ENCODE measurements around the gene TSC22D2.

Gene TSC22D2

DNA sequence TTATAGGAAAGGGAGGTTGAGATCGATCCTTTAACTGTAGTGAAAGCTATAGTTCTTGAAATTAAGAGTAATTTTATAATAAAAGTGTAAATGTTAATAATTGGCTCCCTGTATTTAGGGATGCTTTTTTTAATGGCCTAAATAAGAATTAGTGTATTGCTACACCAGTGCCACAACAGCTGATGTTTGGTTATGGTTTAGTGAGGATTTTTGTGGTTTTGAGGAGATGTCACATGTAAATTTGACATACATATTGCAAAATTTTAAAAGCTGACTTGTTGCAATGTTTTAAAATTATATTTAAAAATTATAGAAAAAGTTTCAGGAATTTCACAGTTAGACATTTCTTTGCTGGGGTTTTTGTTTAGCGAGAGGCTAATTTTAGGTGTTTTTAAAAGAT lies 3.9 kb downstream of the TSC22D2 start:
- Mint-ChIP-seq H3K27me3 (ENCODE audit: low read depth, poor library complexity) (peaks cover 5% of the 10 kb centered on the region), H3K27ac (no peak overlapping the region), H3K9me3 (no peaks in the 10 kb centered on the region), H3K36me3 (ENCODE audit: low read depth) (peaks cover 26% of the 10 kb centered on the region), H3K4me1 (peaks cover 61% of the 10 kb centered on the region), H3K4me3 (peak overlapping the region; percentile 91)
- DNase-seq, result no peak
- TF ChIP-seq, protein P1, sequence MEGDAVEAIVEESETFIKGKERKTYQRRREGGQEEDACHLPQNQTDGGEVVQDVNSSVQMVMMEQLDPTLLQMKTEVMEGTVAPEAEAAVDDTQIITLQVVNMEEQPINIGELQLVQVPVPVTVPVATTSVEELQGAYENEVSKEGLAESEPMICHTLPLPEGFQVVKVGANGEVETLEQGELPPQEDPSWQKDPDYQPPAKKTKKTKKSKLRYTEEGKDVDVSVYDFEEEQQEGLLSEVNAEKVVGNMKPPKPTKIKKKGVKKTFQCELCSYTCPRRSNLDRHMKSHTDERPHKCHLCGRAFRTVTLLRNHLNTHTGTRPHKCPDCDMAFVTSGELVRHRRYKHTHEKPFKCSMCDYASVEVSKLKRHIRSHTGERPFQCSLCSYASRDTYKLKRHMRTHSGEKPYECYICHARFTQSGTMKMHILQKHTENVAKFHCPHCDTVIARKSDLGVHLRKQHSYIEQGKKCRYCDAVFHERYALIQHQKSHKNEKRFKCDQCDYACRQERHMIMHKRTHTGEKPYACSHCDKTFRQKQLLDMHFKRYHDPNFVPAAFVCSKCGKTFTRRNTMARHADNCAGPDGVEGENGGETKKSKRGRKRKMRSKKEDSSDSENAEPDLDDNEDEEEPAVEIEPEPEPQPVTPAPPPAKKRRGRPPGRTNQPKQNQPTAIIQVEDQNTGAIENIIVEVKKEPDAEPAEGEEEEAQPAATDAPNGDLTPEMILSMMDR (IDR thresholded peaks at IDR 0.05), result no peak

DNA sequence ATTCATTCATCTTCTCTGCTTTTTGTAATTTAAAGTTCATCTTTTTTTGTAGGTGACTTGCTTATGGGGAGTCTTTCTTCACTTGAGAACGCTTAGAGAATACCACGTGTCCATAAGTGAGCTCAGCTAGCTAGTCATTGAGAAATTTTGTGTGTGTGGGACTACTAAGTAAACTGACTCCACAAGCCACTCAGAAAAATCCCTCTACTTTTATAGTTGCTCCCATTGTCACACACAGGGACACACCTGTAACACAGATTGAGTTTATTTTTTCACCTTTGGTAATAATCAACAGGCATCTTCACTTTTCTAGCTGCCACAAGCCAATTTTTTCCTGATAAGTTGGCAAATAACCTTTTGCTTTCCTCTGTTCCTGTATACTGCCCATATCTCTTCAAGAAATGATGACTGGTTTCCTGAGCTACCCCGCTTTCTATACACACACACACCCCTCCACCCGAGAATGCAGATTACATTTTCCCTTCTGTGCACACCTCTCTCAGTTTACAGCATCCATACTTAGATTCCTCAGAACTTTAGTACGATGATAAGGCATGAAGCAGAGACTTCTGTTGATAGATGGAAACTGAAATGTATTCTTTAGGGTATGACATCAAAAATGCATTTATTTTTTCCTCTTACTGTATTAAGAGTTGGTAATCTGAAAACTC lies 4.6 kb downstream of the TSC22D2 start:
- Mint-ChIP-seq H3K27ac (no peak overlapping the region), H3K9me3 (no peaks in the 10 kb centered on the region), H3K27me3 (ENCODE audit: low read depth, poor library complexity) (peaks cover 5% of the 10 kb centered on the region), H3K36me3 (ENCODE audit: low read depth) (peaks cover 34% of the 10 kb centered on the region), H3K4me3 (peak overlapping the region; percentile 91), H3K4me1 (peaks cover 61% of the 10 kb centered on the region)
- no peak for DNase-seq
- TF ChIP-seq, protein P1 (IDR thresholded peaks at IDR 0.05), result no peak

DNA sequence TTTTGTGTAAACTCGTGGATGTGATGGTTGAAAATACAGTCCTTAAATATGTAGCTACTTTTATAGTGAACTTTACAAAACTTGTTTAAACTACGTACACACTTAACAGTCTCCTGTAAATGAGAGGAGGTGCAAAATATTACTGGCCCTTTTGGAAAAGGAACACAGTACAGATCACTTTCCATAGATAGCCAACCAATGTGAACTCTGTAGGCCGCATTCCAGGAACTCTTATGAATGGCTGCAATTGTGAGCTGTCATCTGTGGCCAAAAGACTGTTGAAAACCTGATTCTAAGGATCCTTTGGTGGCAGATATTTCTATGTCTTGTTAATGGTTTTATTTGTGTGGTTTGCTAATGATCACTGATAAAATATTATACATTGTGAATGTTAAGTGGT lies 6.2 kb downstream of the TSC22D2 start:
- Mint-ChIP-seq H3K27ac (no peak overlapping the region), H3K4me3 (peak overlapping the region; percentile 91), H3K4me1 (peaks cover 71% of the 10 kb centered on the region), H3K27me3 (ENCODE audit: low read depth, poor library complexity) (peaks cover 5% of the 10 kb centered on the region), H3K9me3 (no peaks in the 10 kb centered on the region), H3K36me3 (ENCODE audit: low read depth) (peaks cover 40% of the 10 kb centered on the region)
- DNase-seq, result no peak
- TF ChIP-seq, protein P1 (IDR thresholded peaks at IDR 0.05), result no peak

DNA sequence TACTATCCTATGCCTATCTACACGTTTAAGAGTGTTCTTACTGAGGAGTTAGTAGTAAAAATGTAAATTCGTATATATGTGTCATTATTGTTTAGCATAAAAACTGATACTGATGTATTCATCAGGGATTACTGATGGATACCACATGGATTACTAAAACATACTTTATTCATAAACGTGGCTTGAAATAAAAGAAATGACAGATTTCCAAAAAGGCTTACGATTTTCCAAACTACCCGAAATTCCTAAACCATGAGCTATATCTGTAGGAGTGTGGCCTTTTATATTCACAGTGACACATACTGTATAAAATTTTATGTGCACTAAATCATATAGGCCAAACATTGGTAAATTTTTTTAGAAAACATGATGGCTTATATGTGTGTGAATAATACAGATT lies 6.9 kb downstream of the TSC22D2 start:
- peak overlapping the region; percentile 91 for H3K4me3 Mint-ChIP-seq

DNA sequence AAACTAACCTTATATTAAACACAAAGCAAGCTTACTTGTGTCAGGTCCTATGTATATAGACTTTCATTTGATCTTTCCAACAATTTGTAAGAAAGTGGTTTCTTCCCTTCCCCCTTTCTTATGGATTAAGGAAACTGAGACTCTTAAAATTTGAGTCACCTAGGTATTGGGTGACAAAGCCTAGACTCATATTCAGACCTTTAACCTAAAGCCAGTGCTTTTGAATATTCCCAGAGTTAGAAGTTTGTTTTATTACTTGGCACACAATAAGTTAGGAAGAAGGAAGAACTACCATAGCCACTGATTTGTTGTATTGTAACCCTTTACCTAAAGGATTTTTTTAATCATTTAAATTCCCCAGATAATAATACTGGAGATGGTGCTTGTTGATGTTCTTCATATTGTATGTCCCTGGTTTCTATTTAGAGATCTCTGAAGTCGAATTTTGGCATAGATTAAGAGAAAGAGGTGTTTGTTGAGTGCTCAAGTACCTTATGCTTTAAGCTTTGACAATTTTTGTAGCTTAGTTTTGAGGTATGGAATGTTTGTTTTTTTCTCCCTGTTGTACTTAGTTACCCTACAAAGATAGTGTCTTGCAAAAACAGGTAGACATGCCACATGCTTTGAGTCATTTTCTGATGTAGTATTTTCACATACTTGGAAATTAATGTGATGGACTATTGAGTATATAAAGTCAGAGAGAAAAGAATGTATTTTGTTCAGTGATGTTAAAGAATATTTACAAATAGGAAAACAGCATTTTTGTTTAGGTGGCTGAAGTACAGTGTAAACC lies 11.2 kb downstream of the TSC22D2 start:
- peaks cover 69% of the 10 kb centered on the region for H3K4me1 Mint-ChIP-seq
- H3K9me3 Mint-ChIP-seq, result no peaks in the 10 kb centered on the region
- DNase-seq, result no peak
- no peaks in the 10 kb centered on the region for H3K27me3 Mint-ChIP-seq (ENCODE audit: low read depth, poor library complexity)
- H3K36me3 Mint-ChIP-seq (ENCODE audit: low read depth), result peaks cover 34% of the 10 kb centered on the region
- peak overlapping the region; percentile 16 for H3K4me3 Mint-ChIP-seq
- TF ChIP-seq, protein P1 (IDR thresholded peaks at IDR 0.05), result no peak
- peak overlapping the region; percentile 86 for H3K27ac Mint-ChIP-seq

More for the DNA sequence above, 6.9 kb downstream of the TSC22D2 start:
- H3K36me3 Mint-ChIP-seq (ENCODE audit: low read depth), result peaks cover 43% of the 10 kb centered on the region
- TF ChIP-seq, protein P1 (IDR thresholded peaks at IDR 0.05), result no peak
- peaks cover 78% of the 10 kb centered on the region for H3K4me1 Mint-ChIP-seq
- H3K27ac Mint-ChIP-seq, result no peak overlapping the region
- no peaks in the 10 kb centered on the region for H3K9me3 Mint-ChIP-seq
- H3K27me3 Mint-ChIP-seq (ENCODE audit: low read depth, poor library complexity), result peaks cover 5% of the 10 kb centered on the region
- DNase-seq, result no peak
